ENCODE data around the gene C17orf100. TPM values are rescaled to one million over a fixed set of nuclear protein-coding genes. Genes with fewer than 3 reads are reported as not detected.

C17orf100 gene
- total and polyA plus RNA-seq, 2 of the 13 experiments (the other 11 are each of a cell fraction or from before 2014, with no cell fraction given) = 3.6 to 8.7 TPM

GRCh38 chr17:6666077-6666521 lies 14.5 kb downstream of the C17orf100 start:
- Histone ChIP-seq H3K4me1 (ENCODE audit: insufficient read depth, low read length) (peaks cover 46% of the 10 kb centered on the region), H2AFZ (ENCODE audit: low read length) (no peak overlapping the region), H3K27me3 (ENCODE audit: control insufficient read depth in 1 of 2, insufficient read depth in 2 of 2, low read length in 2 of 2) (no peaks in the 10 kb centered on the region), H4K20me1 (ENCODE audit: insufficient read depth, low read length) (no peaks in the 10 kb centered on the region), H3K9me3 (ENCODE audit: low read length) (no peaks in the 10 kb centered on the region), H3K9ac (ENCODE audit: insufficient read depth, low read depth, low read length) (peak overlapping the region; percentile 6; the same call in 1 of the 2 replicates), H3K4me2 (ENCODE audit: low read depth, low read length) (peak overlapping the region; percentile 53), H3K36me3 (replicated peaks in 1 of 2; ENCODE audit: control insufficient read depth in 1 of 2, insufficient read depth in 2 of 2, low read length in 2 of 2) (no peaks in the 10 kb centered on the region), H3K4me3 (replicated peaks in 1 of 3; ENCODE audit: insufficient read depth in 1 of 3, low read depth in 2 of 3, low read length in 3 of 3) (no peak overlapping the region), H3K27ac (ENCODE audit: extremely low read length, insufficient read depth, low read length) (no peak overlapping the region), H3K79me2 (ENCODE audit: insufficient read depth, low read length) (no peaks in the 10 kb centered on the region)
- no TSS peak for BruUV-seq (replicated peaks)
- DNase-seq (ENCODE audit: low spot score) = peak; percentile 78
- intact Hi-C loops (cut with micrococcal nuclease; ENCODE audit: unreplicated experiment) (loop anchor here (1.0 to 2.0 kb wide), 4 partner anchors 17 to 177 kb away; no protein-coding TSS in a partner anchor), in situ Hi-C loops (cut with HindIII; ENCODE audit: extremely low pct_ligation_motif_present, low pct_unique_long_range_greater_than_20kb) (loop anchor here (5.0 to 10.0 kb wide), 3 partner anchors 46 to 349 kb away; partner anchors contain the start of genes RNASEK, SLC13A5 and TEKT1)
- CTCF ChIA-PET (ENCODE audit: low intra/inter-chr PET ratio, low total read pairs) = interaction anchor here (0.7 to 3.0 kb wide), 7 partner anchors 35 to 339 kb away, joined by 3 to 52 read pairs (median 5); partner anchors contain the start of gene SLC13A5
- peak; percentile 87 for FAIRE-seq
- ATAC-seq = peak; percentile 94
- 34% methylated on average over 5 of the region's 9 CpGs for WGBS (ENCODE audit: low lambda C conversion rate)
- POLR2A ChIA-PET = interaction anchor here (1.3 to 4.3 kb wide), 5 partner anchors 11 to 48 kb away, joined by 3 to 33 read pairs (median 16); partner anchors contain the start of gene SLC13A5
- peak; percentile 97 for TF ChIP-seq SMC3 (IDR thresholded peaks at IDR 0.05; ENCODE audit: low read length)
- peak; percentile 60; the same call in 1 of the 2 replicates for TF ChIP-seq ZBTB34 (CRISPR knock-in tag; IDR thresholded peaks at IDR 0.05)
- TF ChIP-seq ZBTB4 (CRISPR knock-in tag; IDR thresholded peaks at IDR 0.05; ENCODE audit: borderline replicate concordance) = peak; percentile 89; the same call in 1 of the 2 replicates
- TF ChIP-seq RBM22 (optimal IDR thresholded peaks at IDR 0.05; ENCODE audit: low read length) = no peak
- TF ChIP-seq PAX8 (CRISPR knock-in tag; IDR thresholded peaks at IDR 0.05; ENCODE audit: borderline replicate concordance) = no peak
- peak; percentile 59; the same call in 1 of the 2 replicates for TF ChIP-seq ZNF556 (CRISPR knock-in tag; IDR thresholded peaks at IDR 0.05; ENCODE audit: borderline replicate concordance)
- 0 out of 2 replicates have a peak, but pooled peaks have one; percentile 41 for TF ChIP-seq BCL3 (CRISPR knock-in tag; IDR thresholded peaks at IDR 0.05)
- 0 out of 2 replicates have a peak, but pooled peaks have one; percentile 48 for TF ChIP-seq THAP11 (CRISPR knock-in tag; IDR thresholded peaks at IDR 0.05)
- TF ChIP-seq KDM2A (CRISPR knock-in tag; IDR thresholded peaks at IDR 0.05; ENCODE audit: borderline replicate concordance, low read depth) = peak; percentile 52; the same call in 1 of the 2 replicates
- peak; percentile 45; the same call in 1 of the 2 replicates for TF ChIP-seq ZSCAN21 (CRISPR knock-in tag; IDR thresholded peaks at IDR 0.05; ENCODE audit: borderline replicate concordance)
- no peak for TF ChIP-seq ZSCAN12 (CRISPR knock-in tag; IDR thresholded peaks at IDR 0.05)
- TF ChIP-seq FOSL2 (CRISPR knock-in tag; IDR thresholded peaks at IDR 0.05) = peak; percentile 28; the same call in 1 of the 2 replicates
- TF ChIP-seq ZNF576 (CRISPR knock-in tag; IDR thresholded peaks at IDR 0.05) = no peak
- TF ChIP-seq ATM (IDR thresholded peaks at IDR 0.05; ENCODE audit: borderline replicate concordance) = no peak
- no peak for TF ChIP-seq ARNT2 (CRISPR knock-in tag; IDR thresholded peaks at IDR 0.05; ENCODE audit: low read depth)
